Panc1 (cell line): ENCODE measurements around the gene RNF145. TPM values are rescaled to one million over a fixed set of nuclear protein-coding genes. Genes with fewer than 3 reads are reported as not detected.

ENCODE experiments used
- ATAC-seq: fragments of 200-7000 bp; cut with Tn5 transposase; 2 replicates; pipeline ENCODE4 v1.9.1; 2020; ENCODE audit warnings: mild to moderate bottlenecking, moderate library complexity
- BruUV-seq: library from RNA; stranded (reverse); fragments of 400-500 nt; replicated peaks from 2 replicates; lab custom pipeline; 2021; lab: Mats Ljungman, UMichigan
- CTCF ChIA-PET: fragments of 300-600 bp; sonication (Branson Sonifier 250); formaldehyde crosslinking; loops from one replicate; lab custom pipeline; 2022; ENCODE audit warnings: antibody characterized with exemption; lab: Charles Lee
- POLR2A ChIA-PET: fragments of 300-600 bp; sonication (Branson Sonifier 250); formaldehyde crosslinking; loops from one replicate; lab custom pipeline; 2022; ENCODE audit warnings: antibody characterized with exemption; lab: Charles Lee
- DNase-seq: peaks from one replicate; pipeline ENCODE4 v3.0.0-alpha.2; 2010; ENCODE audit warnings: low read depth, low spot score
- H3K27ac ChIP-seq: 2 replicates; pipeline ENCODE4 v1.5.1; 2011; ENCODE audit warnings: mild to moderate bottlenecking, low read length, inconsistent platforms
- H3K27me3 ChIP-seq: fragments of 200-500 bp; sonication (Bioruptor generic); 2 replicates; pipeline ENCODE4 v1.6.0; 2014; ENCODE audit warnings: low read length, inconsistent platforms; ENCODE audit not compliant: control insufficient read depth, insufficient read depth
- H3K36me3 ChIP-seq: fragments of 200-500 bp; sonication (Bioruptor generic); 2 replicates; pipeline ENCODE4 v1.5.1; 2014; ENCODE audit warnings: inconsistent platforms, mild to moderate bottlenecking, low read length, moderate library complexity; ENCODE audit not compliant: control insufficient read depth, insufficient read depth
- H3K4me1 ChIP-seq: 2 replicates; pipeline ENCODE4 v1.5.1; 2011; ENCODE audit warnings: inconsistent platforms, mild to moderate bottlenecking, low read length, moderate library complexity; ENCODE audit not compliant: control insufficient read depth, insufficient read depth
- H3K4me3 ChIP-seq, 2 experiments: 2 replicates each; pipeline ENCODE4 v1.5.1; 2011 to 2012; ENCODE audit warnings: low read depth in 2 of 2, low read length in 2 of 2, mild to moderate bottlenecking in 2 of 2, inconsistent platforms in 1 of 2, moderate library complexity in 1 of 2
- H3K9me3 ChIP-seq: fragments of 200-500 bp; sonication (Bioruptor generic); 2 replicates; pipeline ENCODE4 v1.5.1; 2014; ENCODE audit warnings: low read depth, mild to moderate bottlenecking, inconsistent platforms, low read length, moderate library complexity; ENCODE audit not compliant: control insufficient read depth, insufficient read depth
- CTCF ChIP-seq: fragments of 450-650 bp; IDR thresholded peaks from 2 replicates; pipeline ENCODE4 v1.5.1; 2017; ENCODE audit warnings: mild to moderate bottlenecking
- POLR2AphosphoS5 ChIP-seq: IDR thresholded peaks from 2 replicates; pipeline ENCODE4 v1.6.1; 2012; ENCODE audit warnings: mild to moderate bottlenecking, low read depth, low read length, moderate library complexity
- REST ChIP-seq, 2 experiments: IDR thresholded peaks; 2 replicates each; pipeline ENCODE4 v1.6.1; 2011 to 2012; ENCODE audit warnings: low read depth in 2 of 2, control low read depth in 1 of 2, low read length in 1 of 2, mild to moderate bottlenecking in 1 of 2, moderate library complexity in 1 of 2; ENCODE audit not compliant: insufficient read depth in 1 of 2
- SIN3A ChIP-seq: IDR thresholded peaks from 2 replicates; pipeline ENCODE4 v1.6.1; 2012; ENCODE audit warnings: low read depth, mild to moderate bottlenecking, low read length, moderate library complexity, borderline replicate concordance; ENCODE audit not compliant: insufficient read depth
- TCF7L2 ChIP-seq: IDR thresholded peaks from 2 replicates; pipeline ENCODE4 v1.6.1; 2011; ENCODE audit warnings: mild to moderate bottlenecking, low read depth, low read length, inconsistent platforms
- in situ Hi-C: cut with HindIII; loops from 2 replicates; pipeline ENCODE4 v1.10.0; 2016; ENCODE audit warnings: low sequenced_read_pairs, low pct_unique_long_range_greater_than_20kb
- intact Hi-C: fragments of 100-400 bp; cut with micrococcal nuclease; formaldehyde crosslinking; loops from one replicate; pipeline ENCODE4 v1.10.0; 2022; ENCODE audit not compliant: unreplicated experiment
- total RNA-seq: library from RNA; stranded (reverse); gene quantifications from one replicate; pipeline ENCODE4 v1.2.1, GENCODE V29; 2021; ENCODE audit not compliant: unreplicated experiment

The RNF145 gene
- total RNA-seq, 1 experiment from 2014 or later, result 81.8 TPM

GRCh38 chr5:159123700-159124099, 85.7 kb downstream of the RNF145 start:
- in situ Hi-C loops, result no loop called here
- no TSS peak for BruUV-seq
- H3K4me3 ChIP-seq, result no peak overlapping the region
- no peaks in the 10 kb centered on the region for H3K36me3 ChIP-seq
- H3K27me3 ChIP-seq, result no peaks in the 10 kb centered on the region
- ChIA-PET POLR2A (no interaction called here), CTCF (no interaction called here)
- peaks cover 3% of the 10 kb centered on the region; the same call in 1 of the 2 replicates for H3K9me3 ChIP-seq
- ATAC-seq, result no peak
- H3K4me1 ChIP-seq, result no peaks in the 10 kb centered on the region
- TF ChIP-seq REST (IDR thresholded peaks at IDR 0.05; ENCODE audit: insufficient read depth in 1 of 2, low read depth in 2 of 2, low read length in 1 of 2), result no peak
- no peak for TF ChIP-seq SIN3A
- no peak for TF ChIP-seq TCF7L2
- no peak for TF ChIP-seq POLR2AphosphoS5
- no peak for TF ChIP-seq CTCF
- H3K27ac ChIP-seq, result no peak overlapping the region
- intact Hi-C loops, result no loop called here
- no peak for DNase-seq

- no peak overlapping the region for H3K27ac ChIP-seq
- in situ Hi-C loops (no loop called here), intact Hi-C loops (no loop called here)
- H3K9me3 ChIP-seq, result peaks cover 3% of the 10 kb centered on the region; the same call in 1 of the 2 replicates
- CTCF ChIA-PET, result no interaction called here
- no peak for ATAC-seq
- H3K27me3 ChIP-seq, result no peaks in the 10 kb centered on the region
- H3K36me3 ChIP-seq, result no peaks in the 10 kb centered on the region
- no peak for TF ChIP-seq REST (IDR thresholded peaks at IDR 0.05; ENCODE audit: insufficient read depth in 1 of 2, low read depth in 2 of 2, low read length in 1 of 2)
- no peak for TF ChIP-seq POLR2AphosphoS5
- DNase-seq, result no peak
- POLR2A ChIA-PET, result no interaction called here
- H3K4me3 ChIP-seq, result no peak overlapping the region
- BruUV-seq, result no TSS peak
- no peaks in the 10 kb centered on the region for H3K4me1 ChIP-seq
Measured at GRCh38 chr5:159123189-159123588, 86.2 kb downstream of the RNF145 start.
